Gastroesophageal sphincter (tissue), 3 donors: ENCODE data around the gene GXYLT2.

Experiments
- CTCF ChIP-seq, 4 experiments: fragments of 200-600 bp in 2 of 4; fragments of 450-650 bp in 2 of 4; sonication (generic) in 1 of 4; IDR thresholded peaks; one replicate each; pipeline ENCODE4 v1.5.1; 2017 to 2019; ENCODE audit warnings: antibody characterized with exemption in 4 of 4, mild to moderate bottlenecking in 2 of 4, moderate library complexity in 2 of 4
- POLR2A ChIP-seq, 2 donors: fragments of 450-650 bp; IDR thresholded peaks; one replicate each; pipeline ENCODE4 v1.6.1; 2017; ENCODE audit warnings: antibody characterized with exemption in 2 of 2, mild to moderate bottlenecking in 2 of 2, moderate library complexity in 1 of 2
- POLR2AphosphoS5 ChIP-seq: sonication (generic); formaldehyde crosslinking; IDR thresholded peaks from one replicate; pipeline ENCODE4 v1.6.1; 2017; ENCODE audit warnings: antibody characterized with exemption

- TF ChIP-seq CTCF (IDR thresholded peaks at IDR 0.05) (no peak), POLR2A (IDR thresholded peaks at IDR 0.05) (no peak), POLR2AphosphoS5 (no peak)
These were observed 32.8 kb upstream of the GXYLT2 start for GRCh38 chr3:72855001-72855400.
